ENCODE results near the gene KSR2. TPM values are rescaled to one million over a fixed set of nuclear protein-coding genes. Genes with fewer than 3 reads are reported as not detected.

Gene KSR2
- total and polyA plus RNA-seq, 2 experiments from 2014 or later: under 0.01 to 0.02 TPM

- TF ChIP-seq, protein P1, sequence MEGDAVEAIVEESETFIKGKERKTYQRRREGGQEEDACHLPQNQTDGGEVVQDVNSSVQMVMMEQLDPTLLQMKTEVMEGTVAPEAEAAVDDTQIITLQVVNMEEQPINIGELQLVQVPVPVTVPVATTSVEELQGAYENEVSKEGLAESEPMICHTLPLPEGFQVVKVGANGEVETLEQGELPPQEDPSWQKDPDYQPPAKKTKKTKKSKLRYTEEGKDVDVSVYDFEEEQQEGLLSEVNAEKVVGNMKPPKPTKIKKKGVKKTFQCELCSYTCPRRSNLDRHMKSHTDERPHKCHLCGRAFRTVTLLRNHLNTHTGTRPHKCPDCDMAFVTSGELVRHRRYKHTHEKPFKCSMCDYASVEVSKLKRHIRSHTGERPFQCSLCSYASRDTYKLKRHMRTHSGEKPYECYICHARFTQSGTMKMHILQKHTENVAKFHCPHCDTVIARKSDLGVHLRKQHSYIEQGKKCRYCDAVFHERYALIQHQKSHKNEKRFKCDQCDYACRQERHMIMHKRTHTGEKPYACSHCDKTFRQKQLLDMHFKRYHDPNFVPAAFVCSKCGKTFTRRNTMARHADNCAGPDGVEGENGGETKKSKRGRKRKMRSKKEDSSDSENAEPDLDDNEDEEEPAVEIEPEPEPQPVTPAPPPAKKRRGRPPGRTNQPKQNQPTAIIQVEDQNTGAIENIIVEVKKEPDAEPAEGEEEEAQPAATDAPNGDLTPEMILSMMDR (IDR thresholded peaks at IDR 0.05; ENCODE audit: low read depth, low read length): no peak
- DNase-seq (ENCODE audit: low read depth in 1 of 2, low spot score in 1 of 2): no peak
- Histone ChIP-seq H3K4me1 (ENCODE audit: low read depth) (no peaks in the 10 kb centered on the region), H3K4me3 (no peak overlapping the region), H3K9me3 (ENCODE audit: low read depth) (no peaks in the 10 kb centered on the region), H3K36me3 (no peaks in the 10 kb centered on the region), H3K27ac (no peak overlapping the region), H3K27me3 (no peaks in the 10 kb centered on the region)
Observed at GRCh38 chr12:117430246-117430645, 538.5 kb downstream of the KSR2 start.

DNA sequence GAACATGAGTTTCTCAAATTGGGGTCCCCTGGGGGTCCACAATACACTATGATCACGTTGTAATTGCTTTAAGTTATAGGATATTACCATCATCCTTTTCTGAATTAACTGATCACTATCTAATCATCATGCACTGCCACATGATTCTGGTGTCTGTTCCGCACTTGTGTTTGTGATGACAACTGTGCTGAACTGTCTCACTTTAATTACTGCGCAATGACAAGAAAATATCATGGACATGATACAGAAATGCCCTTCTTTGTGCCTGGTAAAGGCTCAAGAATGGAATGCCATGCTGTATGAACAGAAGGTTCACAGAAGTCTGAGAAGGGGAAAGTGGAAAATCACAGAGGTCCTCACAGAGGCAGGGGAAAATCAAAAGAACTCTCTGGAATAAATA is 541.6 kb downstream of the KSR2 start:
- TF ChIP-seq, protein P1 (IDR thresholded peaks at IDR 0.05; ENCODE audit: low read depth, low read length): no peak
- Histone ChIP-seq H3K27me3 (peaks cover under 1% of the 10 kb centered on the region), H3K9me3 (ENCODE audit: low read depth) (no peaks in the 10 kb centered on the region), H3K4me1 (ENCODE audit: low read depth) (no peaks in the 10 kb centered on the region), H3K36me3 (no peaks in the 10 kb centered on the region), H3K27ac (no peak overlapping the region), H3K4me3 (no peak overlapping the region)
- DNase-seq (ENCODE audit: low read depth in 1 of 2, low spot score in 1 of 2): no peak

DNA sequence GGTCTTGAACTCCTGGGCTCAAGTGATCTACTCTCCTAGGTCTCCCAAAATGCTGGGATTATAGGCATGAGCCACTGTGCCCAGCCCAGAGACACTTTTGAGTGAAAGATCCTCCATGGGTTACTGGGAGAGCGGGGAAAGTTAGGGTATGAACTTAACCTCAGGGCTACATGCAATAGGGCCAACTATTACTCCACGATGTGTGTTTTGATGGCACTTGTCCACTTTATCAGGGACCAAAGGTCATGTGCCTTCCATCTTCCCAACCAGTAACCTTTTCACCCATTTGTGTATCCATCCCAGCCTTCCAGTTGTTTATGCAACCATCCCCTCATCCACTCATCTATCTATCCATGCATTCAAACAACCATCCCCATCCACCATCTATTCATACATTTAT is 546.8 kb downstream of the KSR2 start:
- no peak overlapping the region for H3K27ac ChIP-seq
- H3K4me1 ChIP-seq (ENCODE audit: low read depth): no peaks in the 10 kb centered on the region
- H3K27me3 ChIP-seq: peaks cover 5% of the 10 kb centered on the region
- no peak overlapping the region for H3K4me3 ChIP-seq
- H3K36me3 ChIP-seq: no peaks in the 10 kb centered on the region
- H3K9me3 ChIP-seq (ENCODE audit: low read depth): no peaks in the 10 kb centered on the region
- TF ChIP-seq, protein P1 (IDR thresholded peaks at IDR 0.05; ENCODE audit: low read depth, low read length): no peak
- no peak for DNase-seq (ENCODE audit: low read depth in 1 of 2, low spot score in 1 of 2)

- Histone ChIP-seq H3K36me3 (no peaks in the 10 kb centered on the region), H3K4me1 (ENCODE audit: low read depth) (no peaks in the 10 kb centered on the region), H3K27ac (no peak overlapping the region), H3K4me3 (no peak overlapping the region), H3K9me3 (ENCODE audit: low read depth) (no peaks in the 10 kb centered on the region), H3K27me3 (peaks cover 5% of the 10 kb centered on the region)
- TF ChIP-seq, protein P1 (IDR thresholded peaks at IDR 0.05; ENCODE audit: low read depth, low read length): no peak
- no peak for DNase-seq (ENCODE audit: low read depth in 1 of 2, low spot score in 1 of 2)
Observed at GRCh38 chr12:117421068-117421752, 547.6 kb downstream of the KSR2 start.

- DNase-seq (ENCODE audit: low read depth in 1 of 2, low spot score in 1 of 2): no peak
- Histone ChIP-seq H3K4me3 (no peak overlapping the region), H3K4me1 (ENCODE audit: low read depth) (no peaks in the 10 kb centered on the region), H3K27ac (no peak overlapping the region), H3K9me3 (ENCODE audit: low read depth) (no peaks in the 10 kb centered on the region), H3K36me3 (no peaks in the 10 kb centered on the region), H3K27me3 (peaks cover 3% of the 10 kb centered on the region)
- TF ChIP-seq, protein P1 (IDR thresholded peaks at IDR 0.05; ENCODE audit: low read depth, low read length): no peak
Observed at GRCh38 chr12:117417004-117417403, 551.8 kb downstream of the KSR2 start.
